ENCODE measurements around the gene LIMCH1.

LIMCH1 gene

GRCh38 chr4:41509451-41509866, 28.5 kb upstream of the LIMCH1 start:
- Histone ChIP-seq H4K20me1 (ENCODE audit: insufficient read depth, low read length) (no peaks in the 10 kb centered on the region), H3K36me3 (replicated peaks; ENCODE audit: low read depth, low read length) (peaks cover 5% of the 10 kb centered on the region), H3K4me1 (ENCODE audit: low read length) (peaks cover 36% of the 10 kb centered on the region), H3K9ac (ENCODE audit: low read length) (no peak overlapping the region), H3K4me2 (ENCODE audit: low read length) (no peak overlapping the region), H3K9me3 (ENCODE audit: insufficient read depth, low read length) (no peaks in the 10 kb centered on the region; the same call in 1 of the 2 replicates), H3K79me2 (ENCODE audit: low read length) (no peaks in the 10 kb centered on the region), H2AFZ (ENCODE audit: low read depth, low read length) (no peak overlapping the region), H3K27ac (ENCODE audit: low read length) (no peak overlapping the region), H3K4me3 (ENCODE audit: low read length) (no peak overlapping the region), H3K27me3 (ENCODE audit: low read depth, low read length) (no peaks in the 10 kb centered on the region)
- TF ChIP-seq EZH2phosphoT487 (IDR thresholded peaks at IDR 0.05; ENCODE audit: low read depth) (no peak), CTCF (IDR thresholded peaks at IDR 0.05; ENCODE audit: low read depth, low read length) (no peak)

- Histone ChIP-seq H3K9ac (ENCODE audit: low read length) (no peak overlapping the region), H2AFZ (ENCODE audit: low read depth, low read length) (no peak overlapping the region), H3K27ac (ENCODE audit: low read length) (no peak overlapping the region), H3K4me3 (ENCODE audit: low read length) (no peak overlapping the region), H3K36me3 (replicated peaks; ENCODE audit: low read depth, low read length) (peaks cover 5% of the 10 kb centered on the region), H3K4me1 (ENCODE audit: low read length) (peaks cover 36% of the 10 kb centered on the region), H3K27me3 (ENCODE audit: low read depth, low read length) (no peaks in the 10 kb centered on the region), H3K4me2 (ENCODE audit: low read length) (no peak overlapping the region), H3K79me2 (ENCODE audit: low read length) (no peaks in the 10 kb centered on the region), H4K20me1 (ENCODE audit: insufficient read depth, low read length) (no peaks in the 10 kb centered on the region), H3K9me3 (ENCODE audit: insufficient read depth, low read length) (no peaks in the 10 kb centered on the region; the same call in 1 of the 2 replicates)
- TF ChIP-seq CTCF (IDR thresholded peaks at IDR 0.05; ENCODE audit: low read depth, low read length): no peak
- TF ChIP-seq EZH2phosphoT487 (IDR thresholded peaks at IDR 0.05; ENCODE audit: low read depth): no peak
Measured at GRCh38 chr4:41510179-41510578, 27.8 kb upstream of the LIMCH1 start.

- H3K9ac ChIP-seq (ENCODE audit: low read length): no peak overlapping the region
Measured at GRCh38 chr4:41512136-41512535, 25.8 kb upstream of the LIMCH1 start.

GRCh38 chr4:41512596-41512995, 25.4 kb upstream of the LIMCH1 start:
- Histone ChIP-seq H3K79me2 (ENCODE audit: low read length) (no peaks in the 10 kb centered on the region), H3K4me2 (ENCODE audit: low read length) (peak overlapping the region; percentile 38; the same call in 1 of the 2 replicates), H3K9ac (ENCODE audit: low read length) (no peak overlapping the region), H4K20me1 (ENCODE audit: insufficient read depth, low read length) (no peaks in the 10 kb centered on the region), H3K27ac (ENCODE audit: low read length) (peak overlapping the region; percentile 76), H3K27me3 (ENCODE audit: low read depth, low read length) (no peaks in the 10 kb centered on the region), H3K9me3 (ENCODE audit: insufficient read depth, low read length) (no peaks in the 10 kb centered on the region; the same call in 1 of the 2 replicates), H2AFZ (ENCODE audit: low read depth, low read length) (no peak overlapping the region), H3K36me3 (replicated peaks; ENCODE audit: low read depth, low read length) (peaks cover 5% of the 10 kb centered on the region), H3K4me1 (ENCODE audit: low read length) (peaks cover 33% of the 10 kb centered on the region), H3K4me3 (ENCODE audit: low read length) (0 out of 2 replicates have a peak overlapping the region, but pooled peaks have one; percentile 8)
- TF ChIP-seq CTCF (IDR thresholded peaks at IDR 0.05; ENCODE audit: low read depth, low read length) (no peak), EZH2phosphoT487 (IDR thresholded peaks at IDR 0.05; ENCODE audit: low read depth) (no peak)

More at GRCh38 chr4:41512136-41512535, 25.8 kb upstream of the LIMCH1 start:
- Histone ChIP-seq H3K36me3 (replicated peaks; ENCODE audit: low read depth, low read length) (peaks cover 5% of the 10 kb centered on the region), H3K27me3 (ENCODE audit: low read depth, low read length) (no peaks in the 10 kb centered on the region), H3K27ac (ENCODE audit: low read length) (peak overlapping the region; percentile 76), H3K9me3 (ENCODE audit: insufficient read depth, low read length) (no peaks in the 10 kb centered on the region; the same call in 1 of the 2 replicates), H3K79me2 (ENCODE audit: low read length) (no peaks in the 10 kb centered on the region), H2AFZ (ENCODE audit: low read depth, low read length) (no peak overlapping the region), H3K4me3 (ENCODE audit: low read length) (0 out of 2 replicates have a peak overlapping the region, but pooled peaks have one; percentile 8), H4K20me1 (ENCODE audit: insufficient read depth, low read length) (no peaks in the 10 kb centered on the region), H3K4me1 (ENCODE audit: low read length) (peaks cover 32% of the 10 kb centered on the region), H3K4me2 (ENCODE audit: low read length) (peak overlapping the region; percentile 38; the same call in 1 of the 2 replicates)
- TF ChIP-seq CTCF (IDR thresholded peaks at IDR 0.05; ENCODE audit: low read depth, low read length): no peak
- no peak for TF ChIP-seq EZH2phosphoT487 (IDR thresholded peaks at IDR 0.05; ENCODE audit: low read depth)
